Thyroid gland (tissue), 4 donors: Measurements from ENCODE around the gene EGR4.

Experiments
- CTCF ChIP-seq, 6 experiments: fragments of 200-600 bp in 3 of 6; fragments of 450-650 bp in 3 of 6; sonication (generic) in 3 of 6; IDR thresholded peaks; one replicate each; pipeline ENCODE4 v1.5.1; 2016 to 2019; ENCODE audit warnings: antibody characterized with exemption in 6 of 6, mild to moderate bottlenecking in 2 of 6, inconsistent platforms in 1 of 6, moderate library complexity in 1 of 6
- POLR2A ChIP-seq, 2 donors: fragments of 450-650 bp; IDR thresholded peaks; one replicate each; pipeline ENCODE4 v1.6.1; 2017; ENCODE audit warnings: antibody characterized with exemption in 2 of 2, mild to moderate bottlenecking in 2 of 2, moderate library complexity in 1 of 2

GRCh38 chr2:73246850-73247249, 46.5 kb downstream of the EGR4 start:
- no peak for TF ChIP-seq POLR2A (IDR thresholded peaks at IDR 0.05)
- TF ChIP-seq CTCF (IDR thresholded peaks at IDR 0.05), result no peak
